Measurements from ENCODE around the gene PLD1. TPM values are rescaled to one million over a fixed set of nuclear protein-coding genes. Genes with fewer than 3 reads are reported as not detected.
"Not testable (repeated sequence)": the region's sequence is repeated elsewhere in the genome, so short reads cannot be mapped to it uniquely, and the experiment has no call there.

Gene PLD1
- total RNA-seq, 2 donors from 2014 or later, result 9.5 to 15.9 TPM

- 94 to 96% methylated on average over 5 to 6 of the region's 6 CpGs for WGBS, 2 experiments (ENCODE audit: insufficient coverage in 1 of 2, insufficient read length in 1 of 2)
Observed at GRCh38 chr3:171696805-171697204, 113.5 kb downstream of the PLD1 start.

GRCh38 chr3:171695426-171695825 lies 114.9 kb downstream of the PLD1 start:
- no peaks in the 10 kb centered on the region for H3K4me1 Mint-ChIP-seq
- H3K9me3 Mint-ChIP-seq, result no peaks in the 10 kb centered on the region
- H3K27ac ChIP-seq (ENCODE audit: low read depth, low read length), result no peak overlapping the region
- H3K9me3 ChIP-seq (ENCODE audit: control insufficient read depth, low read length), result no peaks in the 10 kb centered on the region
- H3K36me3 ChIP-seq (ENCODE audit: control insufficient read depth, insufficient read depth, low read length), result no peaks in the 10 kb centered on the region
- TF ChIP-seq CTCF (conservative IDR thresholded peaks at IDR 0.05), result no peak
- no peaks in the 10 kb centered on the region for H3K27me3 ChIP-seq (ENCODE audit: control insufficient read depth, insufficient read depth, low read length, poor library complexity, severe bottlenecking)
- H3K4me3 ChIP-seq (ENCODE audit: low read length), result no peak overlapping the region
- H3K36me3 Mint-ChIP-seq (ENCODE audit: low read depth), result peaks cover 3% of the 10 kb centered on the region
- no peak overlapping the region for H3K9ac ChIP-seq (ENCODE audit: extremely low read depth, low read length, poor library complexity, severe bottlenecking)
- H3K4me3 Mint-ChIP-seq, result no peak overlapping the region
- no peaks in the 10 kb centered on the region for H3K4me1 ChIP-seq (ENCODE audit: control insufficient read depth, insufficient read depth, low read length)
- H3K27me3 Mint-ChIP-seq (ENCODE audit: insufficient read depth), result no peaks in the 10 kb centered on the region
- no peak for DNase-seq
- 85% methylated on average over 1 of the region's 1 CpG; no CpG with 5 or more reads in 1 of the 2 experiments for WGBS, 2 experiments (ENCODE audit: insufficient coverage in 1 of 2, insufficient read length in 1 of 2)
- no peak overlapping the region for H3K27ac Mint-ChIP-seq

More at GRCh38 chr3:171696805-171697204, 113.5 kb downstream of the PLD1 start:
- Histone ChIP-seq H3K36me3 (ENCODE audit: control insufficient read depth, insufficient read depth, low read length) (no peaks in the 10 kb centered on the region), H3K4me3 (ENCODE audit: low read length) (no peak overlapping the region), H3K9ac (ENCODE audit: extremely low read depth, low read length, poor library complexity, severe bottlenecking) (no peak overlapping the region), H3K27ac (ENCODE audit: low read depth, low read length) (no peak overlapping the region), H3K9me3 (ENCODE audit: control insufficient read depth, low read length) (no peaks in the 10 kb centered on the region), H3K4me1 (ENCODE audit: control insufficient read depth, insufficient read depth, low read length) (no peaks in the 10 kb centered on the region), H3K27me3 (ENCODE audit: control insufficient read depth, insufficient read depth, low read length, poor library complexity, severe bottlenecking) (no peaks in the 10 kb centered on the region)
- no peak for TF ChIP-seq CTCF (conservative IDR thresholded peaks at IDR 0.05)
- Mint-ChIP-seq H3K4me3 (no peak overlapping the region), H3K4me1 (no peaks in the 10 kb centered on the region), H3K27ac (no peak overlapping the region), H3K36me3 (ENCODE audit: low read depth) (peaks cover 3% of the 10 kb centered on the region), H3K9me3 (no peaks in the 10 kb centered on the region), H3K27me3 (ENCODE audit: insufficient read depth) (no peaks in the 10 kb centered on the region)
- DNase-seq, result no peak

- no peak for TF ChIP-seq CTCF (conservative IDR thresholded peaks at IDR 0.05)
- Mint-ChIP-seq H3K9me3 (no peaks in the 10 kb centered on the region), H3K27me3 (ENCODE audit: insufficient read depth) (no peaks in the 10 kb centered on the region), H3K4me1 (no peaks in the 10 kb centered on the region), H3K4me3 (no peak overlapping the region), H3K27ac (no peak overlapping the region), H3K36me3 (ENCODE audit: low read depth) (peaks cover 3% of the 10 kb centered on the region)
- H3K9me3 ChIP-seq (ENCODE audit: control insufficient read depth, low read length), result no peaks in the 10 kb centered on the region
- H3K9ac ChIP-seq (ENCODE audit: extremely low read depth, low read length, poor library complexity, severe bottlenecking), result no peak overlapping the region
- 95% methylated on average over 1 of the region's 1 CpG; no CpG with 5 or more reads in 1 of the 2 experiments for WGBS, 2 experiments (ENCODE audit: insufficient coverage in 1 of 2, insufficient read length in 1 of 2)
- no peak overlapping the region for H3K4me3 ChIP-seq (ENCODE audit: low read length)
- no peaks in the 10 kb centered on the region for H3K27me3 ChIP-seq (ENCODE audit: control insufficient read depth, insufficient read depth, low read length, poor library complexity, severe bottlenecking)
- no peaks in the 10 kb centered on the region for H3K36me3 ChIP-seq (ENCODE audit: control insufficient read depth, insufficient read depth, low read length)
- no peak for DNase-seq
- H3K4me1 ChIP-seq (ENCODE audit: control insufficient read depth, insufficient read depth, low read length), result no peaks in the 10 kb centered on the region
- H3K27ac ChIP-seq (ENCODE audit: low read depth, low read length), result no peak overlapping the region
Observed at GRCh38 chr3:171694888-171695287, 115.4 kb downstream of the PLD1 start.

GRCh38 chr3:171692551-171692950 lies 117.7 kb downstream of the PLD1 start:
- H3K4me3 Mint-ChIP-seq; H3K27me3 Mint-ChIP-seq (ENCODE audit: insufficient read depth); H3K4me1 ChIP-seq (ENCODE audit: control insufficient read depth, insufficient read depth, low read length); DNase-seq; H3K9me3 Mint-ChIP-seq; H3K27ac ChIP-seq (ENCODE audit: low read depth, low read length); H3K9me3 ChIP-seq (ENCODE audit: control insufficient read depth, low read length); H3K36me3 Mint-ChIP-seq (ENCODE audit: low read depth); H3K9ac ChIP-seq (ENCODE audit: extremely low read depth, low read length, poor library complexity, severe bottlenecking); H3K27ac Mint-ChIP-seq; H3K4me3 ChIP-seq (ENCODE audit: low read length); H3K4me1 Mint-ChIP-seq; H3K27me3 ChIP-seq (ENCODE audit: control insufficient read depth, insufficient read depth, low read length, poor library complexity, severe bottlenecking); H3K36me3 ChIP-seq (ENCODE audit: control insufficient read depth, insufficient read depth, low read length): not testable (repeated sequence)
- WGBS, 2 experiments (ENCODE audit: insufficient coverage in 1 of 2, insufficient read length in 1 of 2), result 89 to 95% methylated on average over 6 to 9 of the region's 9 CpGs

Measured in endodermal cell (in vitro differentiated cells).